Activated B cell treated with CpG ODN at 0.5 μM for 24 hours (primary cell): ENCODE measurements around the gene ARHGEF5. TPM values are rescaled to one million over a fixed set of nuclear protein-coding genes. Genes with fewer than 3 reads are reported as not detected.

Experiments used
- ATAC-seq: fragments of 200-7000 bp; cut with Tn5 transposase; one replicate; pipeline ENCODE4 v1.10.0; 2021; ENCODE audit warnings: low read depth, mild to moderate bottlenecking, moderate library complexity
- CTCF ChIA-PET: fragments of 350-600 bp; sonication (Branson Sonifier 250); formaldehyde crosslinking; loops from one replicate; lab custom pipeline; 2021; ENCODE audit warnings: antibody characterized with exemption; lab: Charles Lee
- POLR2A ChIA-PET: fragments of 350-600 bp; sonication (Branson Sonifier 250); formaldehyde crosslinking; loops from one replicate; lab custom pipeline; 2021; ENCODE audit warnings: antibody characterized with exemption; lab: Charles Lee
- DNase-seq: peaks from one replicate; pipeline ENCODE4 v3.0.0; 2022
- H3K27ac Mint-ChIP-seq: one replicate; pipeline ENCODE4 v1.8.0; 2020; ENCODE audit warnings: mixed read lengths
- H3K27me3 Mint-ChIP-seq: one replicate; pipeline ENCODE4 v1.8.0; 2021; ENCODE audit warnings: mixed read lengths
- H3K36me3 Mint-ChIP-seq: one replicate; pipeline ENCODE4 v1.8.0; 2021; ENCODE audit warnings: low read depth, mixed read lengths
- H3K4me1 Mint-ChIP-seq: one replicate; pipeline ENCODE4 v1.8.0; 2021; ENCODE audit warnings: mixed read lengths
- H3K4me3 Mint-ChIP-seq: one replicate; pipeline ENCODE4 v1.8.0; 2020; ENCODE audit warnings: mild to moderate bottlenecking, mixed read lengths
- H3K9me3 Mint-ChIP-seq: one replicate; pipeline ENCODE4 v1.8.0; 2020; ENCODE audit warnings: mixed read lengths
- intact Hi-C: fragments of 100-400 bp; cut with micrococcal nuclease; formaldehyde crosslinking; loops from one replicate; pipeline ENCODE4 v1.15.1; 2024
- total RNA-seq: library from RNA; stranded (reverse); gene quantifications from 2 replicates; pipeline ENCODE4 v1.2.3, GENCODE V29; 2022
- TF ChIP-seq, protein P1 (sequence below): fragments of 200-600 bp; IDR thresholded peaks from one replicate; pipeline ENCODE4 v1.8.0; 2022; ENCODE audit warnings: antibody characterized with exemption, mild to moderate bottlenecking

Gene ARHGEF5
- total RNA-seq, 1 donor from 2014 or later, result 6.4 TPM

- Mint-ChIP-seq H3K4me3 (no peak overlapping the region), H3K4me1 (peaks cover 4% of the 10 kb centered on the region), H3K36me3 (no peaks in the 10 kb centered on the region), H3K27me3 (no peaks in the 10 kb centered on the region), H3K9me3 (no peaks in the 10 kb centered on the region), H3K27ac (no peak overlapping the region)
- ATAC-seq, result no peak
- CTCF ChIA-PET, result no interaction called here
- TF ChIP-seq, protein P1, sequence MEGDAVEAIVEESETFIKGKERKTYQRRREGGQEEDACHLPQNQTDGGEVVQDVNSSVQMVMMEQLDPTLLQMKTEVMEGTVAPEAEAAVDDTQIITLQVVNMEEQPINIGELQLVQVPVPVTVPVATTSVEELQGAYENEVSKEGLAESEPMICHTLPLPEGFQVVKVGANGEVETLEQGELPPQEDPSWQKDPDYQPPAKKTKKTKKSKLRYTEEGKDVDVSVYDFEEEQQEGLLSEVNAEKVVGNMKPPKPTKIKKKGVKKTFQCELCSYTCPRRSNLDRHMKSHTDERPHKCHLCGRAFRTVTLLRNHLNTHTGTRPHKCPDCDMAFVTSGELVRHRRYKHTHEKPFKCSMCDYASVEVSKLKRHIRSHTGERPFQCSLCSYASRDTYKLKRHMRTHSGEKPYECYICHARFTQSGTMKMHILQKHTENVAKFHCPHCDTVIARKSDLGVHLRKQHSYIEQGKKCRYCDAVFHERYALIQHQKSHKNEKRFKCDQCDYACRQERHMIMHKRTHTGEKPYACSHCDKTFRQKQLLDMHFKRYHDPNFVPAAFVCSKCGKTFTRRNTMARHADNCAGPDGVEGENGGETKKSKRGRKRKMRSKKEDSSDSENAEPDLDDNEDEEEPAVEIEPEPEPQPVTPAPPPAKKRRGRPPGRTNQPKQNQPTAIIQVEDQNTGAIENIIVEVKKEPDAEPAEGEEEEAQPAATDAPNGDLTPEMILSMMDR, result no peak
- DNase-seq, result no peak
- intact Hi-C loops, result loop anchor here (10.0 kb wide), 1 partner anchor 1146 kb away; no protein-coding TSS in a partner anchor
- POLR2A ChIA-PET, result no interaction called here
Observed at GRCh38 chr7:144390481-144390880, 35.3 kb downstream of the ARHGEF5 start.

- no peak for ATAC-seq
- no peak for DNase-seq
- Mint-ChIP-seq H3K36me3 (no peaks in the 10 kb centered on the region), H3K4me1 (peaks cover 4% of the 10 kb centered on the region), H3K27ac (no peak overlapping the region), H3K9me3 (no peaks in the 10 kb centered on the region), H3K4me3 (no peak overlapping the region), H3K27me3 (no peaks in the 10 kb centered on the region)
- POLR2A ChIA-PET, result no interaction called here
- CTCF ChIA-PET, result interaction anchor here (1.2 to 1.5 kb wide), 3 partner anchors 214 to 263 kb away, joined by 3 to 11 read pairs (median 5); no protein-coding TSS in a partner anchor
- TF ChIP-seq, protein P1, result no peak
- intact Hi-C loops, result loop anchor here (1.0 to 10.0 kb wide), 2 partner anchors 46 to 1146 kb away; no protein-coding TSS in a partner anchor
Observed at GRCh38 chr7:144391014-144391413, 35.8 kb downstream of the ARHGEF5 start.

GRCh38 chr7:144391823-144392255 is 36.6 kb downstream of the ARHGEF5 start:
- intact Hi-C loops, result loop anchor here (1.0 to 10.0 kb wide), 2 partner anchors 45 to 1147 kb away; no protein-coding TSS in a partner anchor
- DNase-seq, result no peak
- CTCF ChIA-PET, result interaction anchor here (0.6 to 1.5 kb wide), 8 partner anchors 9 to 1328 kb away, joined by 3 to 11 read pairs (median 4); no protein-coding TSS in a partner anchor

DNA sequence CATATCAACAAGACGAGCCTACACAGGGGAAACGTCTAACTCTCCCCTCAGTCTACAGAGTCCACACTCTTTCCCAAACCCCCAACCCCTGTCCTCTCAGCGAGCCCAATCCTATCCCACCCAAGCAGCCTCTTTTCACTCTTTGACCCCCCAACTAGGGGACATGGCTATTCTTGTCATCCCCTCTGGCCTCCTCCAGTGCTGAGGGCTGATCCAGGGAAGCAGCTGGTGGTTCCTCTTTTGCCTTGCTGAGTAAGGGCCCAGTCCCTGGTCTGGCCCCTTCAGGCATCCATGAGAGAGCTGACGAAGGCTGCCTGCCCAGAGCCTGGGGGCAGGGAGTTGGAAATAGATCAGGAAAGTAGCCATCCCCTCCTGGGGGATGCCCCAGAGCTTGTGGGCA is 41.9 kb downstream of the ARHGEF5 start:
- H3K36me3 Mint-ChIP-seq, result no peaks in the 10 kb centered on the region
- POLR2A ChIA-PET, result no interaction called here

More at GRCh38 chr7:144391823-144392255, 36.6 kb downstream of the ARHGEF5 start:
- Mint-ChIP-seq H3K36me3 (no peaks in the 10 kb centered on the region), H3K4me1 (peaks cover 4% of the 10 kb centered on the region), H3K27me3 (no peaks in the 10 kb centered on the region), H3K4me3 (peak overlapping the region; percentile 30), H3K27ac (no peak overlapping the region), H3K9me3 (no peaks in the 10 kb centered on the region)
- POLR2A ChIA-PET, result interaction anchor here (0.6 kb wide), 1 partner anchor 490 kb away, joined by 5 read pairs; the partner anchor contains the start of gene TCAF1
- TF ChIP-seq, protein P1, result peak; percentile 82
- peak; percentile 67 for ATAC-seq

GRCh38 chr7:144398291-144398690 is 43.1 kb downstream of the ARHGEF5 start:
- no peak overlapping the region for H3K27ac Mint-ChIP-seq
- DNase-seq (no peak), ATAC-seq (no peak)
- H3K27me3 Mint-ChIP-seq, result peaks cover 5% of the 10 kb centered on the region
- H3K9me3 Mint-ChIP-seq, result no peaks in the 10 kb centered on the region
- H3K4me3 Mint-ChIP-seq, result no peak overlapping the region
- intact Hi-C loops, result loop anchor here (10.0 kb wide), 1 partner anchor 1153 kb away; no protein-coding TSS in a partner anchor
- ChIA-PET POLR2A (no interaction called here), CTCF (no interaction called here)
- no peaks in the 10 kb centered on the region for H3K36me3 Mint-ChIP-seq
- H3K4me1 Mint-ChIP-seq, result no peaks in the 10 kb centered on the region
- TF ChIP-seq, protein P1, result no peak

More for the DNA sequence above, 41.9 kb downstream of the ARHGEF5 start:
- no peak for DNase-seq
- TF ChIP-seq, protein P1, result no peak
- peaks cover 5% of the 10 kb centered on the region for H3K27me3 Mint-ChIP-seq
- no peak overlapping the region for H3K27ac Mint-ChIP-seq
- no peaks in the 10 kb centered on the region for H3K9me3 Mint-ChIP-seq
- ATAC-seq, result no peak
- no peaks in the 10 kb centered on the region for H3K4me1 Mint-ChIP-seq
- intact Hi-C loops, result loop anchor here (10.0 kb wide), 1 partner anchor 1152 kb away; no protein-coding TSS in a partner anchor
- no peak overlapping the region for H3K4me3 Mint-ChIP-seq
- CTCF ChIA-PET, result no interaction called here
